Measurements from ENCODE around the gene AGRN.
"Not testable (repeated sequence)": the region's sequence is repeated elsewhere in the genome, so short reads cannot be mapped to it uniquely, and the experiment has no call there.

The AGRN gene

GRCh38 chr1:982765-983436 is 37.0 kb upstream of the AGRN start:
- DNase-seq, result no peak

GRCh38 chr1:983798-984475 is 36.0 kb upstream of the AGRN start:
- peak; percentile 88 for DNase-seq

- DNase-seq, result no peak
These were observed 35.5 kb upstream of the AGRN start for GRCh38 chr1:984476-984814.

- DNase-seq, result no peak
These were observed 34.8 kb upstream of the AGRN start for GRCh38 chr1:985126-985525.

- not testable (repeated sequence) for DNase-seq
These were observed 31.9 kb upstream of the AGRN start for GRCh38 chr1:988061-988460.

- DNase-seq, result not testable (repeated sequence)
These were observed 28.6 kb upstream of the AGRN start for GRCh38 chr1:991275-991674.

GRCh38 chr1:991895-992294 is 28.0 kb upstream of the AGRN start:
- DNase-seq, result no peak

- DNase-seq, result no peak
These were observed 27.6 kb upstream of the AGRN start for GRCh38 chr1:992362-992761.

GRCh38 chr1:993379-993995 is 26.4 kb upstream of the AGRN start:
- DNase-seq, result no peak

GRCh38 chr1:994546-994945 is 25.4 kb upstream of the AGRN start:
- not testable (repeated sequence) for DNase-seq

GRCh38 chr1:995665-996633 is 24.0 kb upstream of the AGRN start:
- no peak for DNase-seq

- no peak for DNase-seq
These were observed 22.8 kb upstream of the AGRN start for GRCh38 chr1:996851-997712.

GRCh38 chr1:997713-997992 is 22.3 kb upstream of the AGRN start:
- DNase-seq, result no peak

GRCh38 chr1:997993-998744 is 21.8 kb upstream of the AGRN start:
- no peak for DNase-seq

- DNase-seq, result no peak
These were observed 21.2 kb upstream of the AGRN start for GRCh38 chr1:998745-998994.

GRCh38 chr1:998995-999724 is 20.8 kb upstream of the AGRN start:
- no peak for DNase-seq

- DNase-seq, result peak; percentile 84
These were observed 20.1 kb upstream of the AGRN start, which contains the start of gene HES4 for GRCh38 chr1:999725-1000356. Gene HES4 (minus strand): TSS chr1:1000097. CDS start chr1:999973, 124 bp downstream.

- DNase-seq, result peak; percentile 88
These were observed 19.4 kb upstream of the AGRN start for GRCh38 chr1:1000357-1001056.

GRCh38 chr1:1001057-1001783 is 18.7 kb upstream of the AGRN start:
- no peak for DNase-seq

All from activated effector memory CD4-positive, alpha-beta T cell treated with anti-CD3 and anti-CD28 coated beads, Interleukin-2, amount 50 U/mL, for 16 hours (primary cell).